GM10248 (cell line): Measurements from ENCODE around the gene MGAT4A.

Experiments
- CTCF ChIA-PET: fragments of 300-600 bp; sonication (Branson Sonifier 250); formaldehyde crosslinking; extraction: SDS; loops from one replicate; lab custom pipeline; 2021; ENCODE audit warnings: antibody characterized with exemption; lab: Yijun Ruan, JAX
- POLR2A ChIA-PET: fragments of 350-650 bp; sonication (Branson Sonifier 250); formaldehyde crosslinking; extraction: SDS; loops from one replicate; lab custom pipeline; 2020; ENCODE audit warnings: antibody characterized with exemption; lab: Yijun Ruan, JAX
- DNase-seq: peaks from one replicate; pipeline ENCODE4 v3.0.0; 2012; ENCODE audit errors: extremely low spot score
- CTCF ChIP-seq: IDR thresholded peaks from 2 replicates; pipeline ENCODE4 v1.5.1; 2012; ENCODE audit warnings: mild to moderate bottlenecking, low read depth; ENCODE audit errors: extremely low read depth, missing control alignments, control extremely low read depth

The MGAT4A gene

GRCh38 chr2:98731041-98731893 is at the start of gene MGAT4A:
Gene MGAT4A, minus strand, starts transcription at chr2:98731132. Its CDS starts 4,800 bp downstream, at chr2:98726332.
- DNase-seq, result peak; percentile 85
- no peak for TF ChIP-seq CTCF
- ChIA-PET CTCF (interaction anchor here (1.7 to 2.2 kb wide), 2 partner anchors 11 to 13 kb away, joined by 5 to 8 read pairs; no protein-coding TSS in a partner anchor), POLR2A (interaction anchor here (0.8 kb wide), 1 partner anchor 11 kb away, joined by 3 read pairs; no protein-coding TSS in a partner anchor)

- no peak for TF ChIP-seq CTCF
- ChIA-PET CTCF (no interaction called here), POLR2A (no interaction called here)
- no peak for DNase-seq
These were observed 48.0 kb upstream of the MGAT4A start for GRCh38 chr2:98778741-98779483.

- no peak for DNase-seq
- POLR2A ChIA-PET, result no interaction called here
- TF ChIP-seq CTCF, result no peak
- CTCF ChIA-PET, result no interaction called here
These were observed 47.2 kb upstream of the MGAT4A start for GRCh38 chr2:98778151-98778550.

GRCh38 chr2:98777710-98778109 is 46.8 kb upstream of the MGAT4A start:
- no peak for DNase-seq

GRCh38 chr2:98777076-98777475 is 46.1 kb upstream of the MGAT4A start:
- POLR2A ChIA-PET, result no interaction called here
- CTCF ChIA-PET, result no interaction called here
- no peak for TF ChIP-seq CTCF
- DNase-seq, result no peak

More at GRCh38 chr2:98777710-98778109, 46.8 kb upstream of the MGAT4A start:
- ChIA-PET POLR2A (no interaction called here), CTCF (no interaction called here)
- no peak for TF ChIP-seq CTCF

GRCh38 chr2:98776136-98776535 is 45.2 kb upstream of the MGAT4A start:
- ChIA-PET CTCF (no interaction called here), POLR2A (no interaction called here)
- DNase-seq, result no peak
- no peak for TF ChIP-seq CTCF
